ENCODE measurements around the gene HEXD. TPM values are rescaled to one million over a fixed set of nuclear protein-coding genes. Genes with fewer than 3 reads are reported as not detected.

The HEXD gene
- total RNA-seq, 6 donors from 2014 or later: 33.7 to 250 (median 43.4) TPM

DNA sequence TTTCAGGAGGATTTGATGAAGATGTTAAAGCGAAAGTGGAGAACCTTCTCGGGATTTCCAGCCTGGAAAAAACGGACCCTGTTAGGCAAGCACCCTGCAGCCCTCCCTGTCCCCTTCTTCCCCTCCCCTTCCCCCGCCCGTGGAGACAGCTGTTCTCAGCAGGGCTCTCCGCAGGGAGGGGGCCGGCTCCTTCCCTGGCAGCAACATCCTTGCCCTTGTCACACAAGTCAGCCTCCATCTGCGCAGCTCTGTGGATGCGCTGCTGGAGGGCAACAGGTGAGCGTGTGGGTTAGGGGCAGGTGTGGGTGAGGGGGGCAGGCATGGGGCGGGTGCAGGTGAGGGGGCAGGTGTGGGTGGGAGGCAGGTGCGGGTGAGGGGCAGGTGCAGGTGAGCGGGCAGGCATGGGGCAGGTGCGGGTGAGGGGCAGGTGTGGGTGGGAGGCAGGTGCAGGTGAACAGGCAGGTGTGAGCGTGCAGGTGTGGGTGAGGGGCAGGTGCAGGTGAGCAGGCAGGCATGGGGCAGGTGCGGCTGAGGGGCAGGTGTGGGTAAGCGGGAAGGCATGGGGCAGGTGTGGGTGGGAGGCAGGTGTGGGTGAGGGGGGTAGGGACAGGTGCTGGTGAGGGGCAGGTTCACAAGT lies 23.0 kb downstream of the HEXD start:
- WGBS, 2 donors: 64 to 71% methylated on average over 12 to 17 of the region's 17 CpGs
- TF ChIP-seq POLR2AphosphoS5 (IDR thresholded peaks at IDR 0.05) (no peak), EP300 (IDR thresholded peaks at IDR 0.05) (no peak), POLR2A (IDR thresholded peaks at IDR 0.05) (no peak)
- TF ChIP-seq, protein P1, sequence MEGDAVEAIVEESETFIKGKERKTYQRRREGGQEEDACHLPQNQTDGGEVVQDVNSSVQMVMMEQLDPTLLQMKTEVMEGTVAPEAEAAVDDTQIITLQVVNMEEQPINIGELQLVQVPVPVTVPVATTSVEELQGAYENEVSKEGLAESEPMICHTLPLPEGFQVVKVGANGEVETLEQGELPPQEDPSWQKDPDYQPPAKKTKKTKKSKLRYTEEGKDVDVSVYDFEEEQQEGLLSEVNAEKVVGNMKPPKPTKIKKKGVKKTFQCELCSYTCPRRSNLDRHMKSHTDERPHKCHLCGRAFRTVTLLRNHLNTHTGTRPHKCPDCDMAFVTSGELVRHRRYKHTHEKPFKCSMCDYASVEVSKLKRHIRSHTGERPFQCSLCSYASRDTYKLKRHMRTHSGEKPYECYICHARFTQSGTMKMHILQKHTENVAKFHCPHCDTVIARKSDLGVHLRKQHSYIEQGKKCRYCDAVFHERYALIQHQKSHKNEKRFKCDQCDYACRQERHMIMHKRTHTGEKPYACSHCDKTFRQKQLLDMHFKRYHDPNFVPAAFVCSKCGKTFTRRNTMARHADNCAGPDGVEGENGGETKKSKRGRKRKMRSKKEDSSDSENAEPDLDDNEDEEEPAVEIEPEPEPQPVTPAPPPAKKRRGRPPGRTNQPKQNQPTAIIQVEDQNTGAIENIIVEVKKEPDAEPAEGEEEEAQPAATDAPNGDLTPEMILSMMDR (IDR thresholded peaks at IDR 0.05): no peak
- ATAC-seq (ENCODE audit: low FRiP score in 2 of 2) (peak in 1 of 2 donors; percentile 15), DNase-seq (peak in 1 of 2 donors; percentile 63)
- Histone ChIP-seq H3K27me3 (no peaks in the 10 kb centered on the region), H3K36me3 (peaks cover 6 to 73% (median 51%) of the 10 kb centered on the region in 4 donors), H3K4me3 (peak overlapping the region in 2 of 4 donors; percentile 1 to 4), H3K9me3 (no peaks in the 10 kb centered on the region), H3K27ac (peak overlapping the region in 3 of 4 donors; percentile 53 to 71 (median 68)), H3K4me1 (peaks cover 13 to 31% (median 24%) of the 10 kb centered on the region in 4 donors)

DNA sequence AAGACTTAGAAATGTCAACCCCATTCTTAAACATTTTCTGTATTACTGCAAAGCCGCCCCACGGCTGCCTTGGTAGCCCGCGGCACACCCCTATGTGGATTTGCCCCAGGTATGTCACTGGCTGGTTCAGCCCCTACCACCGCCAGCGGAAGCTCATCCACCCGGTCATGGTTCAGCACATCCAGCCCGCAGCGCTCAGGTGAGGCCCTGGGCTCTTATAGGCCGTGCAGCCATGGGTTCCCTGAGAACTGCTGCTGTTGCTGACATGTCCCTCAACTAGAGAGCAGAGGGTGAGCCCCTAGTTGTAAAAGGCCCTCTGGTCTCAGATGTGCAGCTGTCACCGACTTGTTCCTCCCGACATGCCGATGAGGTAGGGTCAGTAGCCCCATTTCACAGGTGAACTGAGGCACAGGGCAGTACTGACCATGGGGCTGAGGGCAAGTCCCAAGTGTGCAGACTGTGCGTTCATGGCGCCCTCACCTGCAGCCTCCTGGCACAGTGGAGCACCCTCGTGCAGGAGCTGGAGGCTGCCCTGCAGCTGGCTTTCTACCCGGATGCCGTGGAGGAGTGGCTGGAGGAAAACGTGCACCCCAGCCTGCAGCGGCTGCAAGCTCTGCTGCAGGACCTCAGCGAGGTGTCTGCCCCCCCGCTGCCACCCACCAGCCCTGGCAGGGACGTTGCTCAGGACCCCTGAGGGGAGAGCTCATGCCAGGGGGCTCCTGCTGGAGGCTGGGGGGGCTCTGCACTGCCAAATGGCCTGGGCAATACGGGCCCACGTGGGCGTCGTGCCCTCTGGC lies 23.7 kb downstream of the HEXD start:
- no peaks in the 10 kb centered on the region for H3K9me3 ChIP-seq
- H3K4me1 ChIP-seq: peaks cover 17 to 36% (median 29%) of the 10 kb centered on the region in 4 donors
- ATAC-seq (ENCODE audit: low FRiP score in 2 of 2) (no peak), DNase-seq (peak in 1 of 2 donors; percentile 80)
- H3K27me3 ChIP-seq: no peaks in the 10 kb centered on the region
- peaks cover 6 to 70% (median 44%) of the 10 kb centered on the region in 4 donors for H3K36me3 ChIP-seq
- no peak overlapping the region for H3K27ac ChIP-seq
- no peak overlapping the region for H3K4me3 ChIP-seq
- 84 to 88% methylated on average over 19 to 27 of the region's 27 CpGs for WGBS, 2 donors
- TF ChIP-seq, protein P1 (IDR thresholded peaks at IDR 0.05): no peak
- no peak for TF ChIP-seq POLR2A (IDR thresholded peaks at IDR 0.05)
- no peak for TF ChIP-seq EP300 (IDR thresholded peaks at IDR 0.05)
- TF ChIP-seq POLR2AphosphoS5 (IDR thresholded peaks at IDR 0.05): no peak

DNA sequence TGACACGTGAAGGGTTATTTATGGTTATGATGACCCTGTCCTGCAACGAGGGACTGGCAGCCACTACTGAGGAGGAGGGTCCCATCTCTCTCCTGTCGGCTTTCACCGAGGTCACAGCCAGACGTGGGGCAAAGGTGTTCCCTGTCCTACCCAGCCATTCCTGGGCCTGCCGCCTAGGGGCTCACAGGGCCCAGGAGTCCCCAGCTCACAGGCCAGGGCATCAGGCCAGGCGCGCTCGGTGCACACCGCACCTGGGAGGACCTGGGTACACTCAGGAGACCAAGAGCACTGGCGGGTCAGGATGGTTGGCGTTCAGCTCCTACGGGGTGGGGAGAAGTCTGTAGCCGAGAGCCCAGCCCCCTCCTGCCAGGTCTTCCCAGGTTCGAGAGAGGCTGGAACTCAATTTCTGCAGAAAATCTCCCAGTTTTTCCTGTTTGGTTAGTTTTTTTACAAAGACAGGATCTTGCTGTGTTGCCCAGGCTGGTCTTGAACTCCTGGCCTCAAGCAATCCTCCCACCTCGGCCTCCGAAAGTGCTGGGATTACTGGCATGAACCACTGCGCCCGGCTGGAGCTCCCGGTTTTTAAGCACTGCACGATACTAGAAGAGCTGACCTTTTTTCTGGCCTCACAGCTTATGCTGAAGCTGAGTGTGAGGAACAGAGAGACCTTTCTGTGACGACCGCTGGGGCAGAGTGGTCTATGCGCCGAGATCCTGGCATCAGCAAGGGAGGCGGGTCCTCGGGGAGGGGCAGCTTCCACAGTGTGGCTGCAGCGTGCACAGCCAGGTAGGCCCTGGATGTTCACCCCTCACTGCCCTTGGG lies 24.7 kb downstream of the HEXD start:
- WGBS, 2 donors: 87 to 90% methylated on average over 18 to 28 of the region's 28 CpGs
- DNase-seq (peak in 1 of 2 donors; percentile 61), ATAC-seq (ENCODE audit: low FRiP score in 2 of 2) (no peak)
- Histone ChIP-seq H3K4me1 (peaks cover 17 to 36% (median 29%) of the 10 kb centered on the region in 4 donors), H3K27me3 (no peaks in the 10 kb centered on the region), H3K27ac (no peak overlapping the region), H3K9me3 (no peaks in the 10 kb centered on the region), H3K4me3 (no peak overlapping the region), H3K36me3 (peaks cover 6 to 65% (median 39%) of the 10 kb centered on the region in 4 donors)
- TF ChIP-seq POLR2AphosphoS5 (IDR thresholded peaks at IDR 0.05) (no peak), POLR2A (IDR thresholded peaks at IDR 0.05) (no peak), EP300 (IDR thresholded peaks at IDR 0.05) (no peak)
- TF ChIP-seq, protein P1 (IDR thresholded peaks at IDR 0.05): no peak

DNA sequence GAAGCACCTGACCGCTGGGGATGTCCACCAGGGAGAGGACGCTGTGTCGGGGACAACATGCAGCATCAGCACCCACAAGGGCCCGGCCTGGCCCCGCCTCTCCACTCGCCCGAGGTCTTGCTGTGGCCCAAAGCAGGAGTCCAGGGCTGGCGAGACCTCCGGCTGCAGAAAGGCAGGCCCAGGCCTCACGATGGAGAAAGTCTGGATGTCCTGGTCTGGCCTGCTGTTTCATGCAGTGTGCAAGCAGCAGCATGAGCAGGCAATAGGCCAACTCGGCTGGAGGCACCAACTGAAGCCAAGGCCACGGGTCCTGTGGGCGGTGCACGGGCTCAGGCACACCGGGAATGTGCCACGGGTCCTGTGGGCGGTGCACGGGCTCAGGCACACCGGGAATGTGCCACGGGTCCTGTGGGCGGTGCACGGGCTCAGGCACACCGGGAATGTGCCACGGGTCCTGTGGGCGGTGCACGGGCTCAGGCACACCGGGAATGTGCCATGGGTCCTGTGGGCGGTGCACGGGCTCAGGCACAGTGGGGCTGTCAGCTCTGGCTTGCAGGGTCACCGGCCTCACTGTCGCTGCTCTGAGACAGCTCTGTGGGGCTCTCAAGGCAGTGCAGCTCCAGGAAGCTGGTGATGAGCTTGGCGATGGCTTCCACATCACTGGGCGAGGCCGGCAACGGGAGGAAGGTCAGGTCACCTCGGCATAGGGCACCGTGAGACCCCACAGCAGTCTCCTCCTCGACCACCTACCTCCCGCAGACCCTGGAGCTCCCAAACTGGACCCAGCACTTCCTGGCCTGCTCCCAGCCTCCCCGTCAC lies 25.5 kb downstream of the HEXD start:
- H3K36me3 ChIP-seq: peaks cover 6 to 65% (median 37%) of the 10 kb centered on the region in 4 donors
- peaks cover 17 to 36% (median 29%) of the 10 kb centered on the region in 4 donors for H3K4me1 ChIP-seq
- no peak for ATAC-seq (ENCODE audit: low FRiP score in 2 of 2)

More for the DNA sequence above, 25.5 kb downstream of the HEXD start:
- 85 to 91% methylated on average over 3 to 35 of the region's 40 CpGs for WGBS, 2 donors
- no peaks in the 10 kb centered on the region for H3K27me3 ChIP-seq
- H3K4me3 ChIP-seq: no peak overlapping the region
- DNase-seq: peak in 1 of 2 donors; percentile 76
- TF ChIP-seq EP300 (IDR thresholded peaks at IDR 0.05) (no peak), POLR2AphosphoS5 (IDR thresholded peaks at IDR 0.05) (no peak), POLR2A (IDR thresholded peaks at IDR 0.05) (peak in 1 of 4 donors; percentile 6)
- TF ChIP-seq, protein P1 (IDR thresholded peaks at IDR 0.05): no peak
- no peak overlapping the region for H3K27ac ChIP-seq
- no peaks in the 10 kb centered on the region for H3K9me3 ChIP-seq

Data from upper lobe of left lung (tissue), 6 donors.